Stimulated activated CD4-positive, alpha-beta T cell treated with anti-CD3 and anti-CD28 coated beads, Interleukin-1b, Interleukin-23, amount 100 ng/mL, for 48 hours (primary cell): ENCODE data around the gene MSI2.
"Not testable (repeated sequence)": the region's sequence is repeated elsewhere in the genome, so short reads cannot be mapped to it uniquely, and the experiment has no call there.

Experiments used
- DNase-seq: peaks from one replicate; pipeline ENCODE4 v3.0.0-alpha.2; 2020

MSI2 gene

DNA sequence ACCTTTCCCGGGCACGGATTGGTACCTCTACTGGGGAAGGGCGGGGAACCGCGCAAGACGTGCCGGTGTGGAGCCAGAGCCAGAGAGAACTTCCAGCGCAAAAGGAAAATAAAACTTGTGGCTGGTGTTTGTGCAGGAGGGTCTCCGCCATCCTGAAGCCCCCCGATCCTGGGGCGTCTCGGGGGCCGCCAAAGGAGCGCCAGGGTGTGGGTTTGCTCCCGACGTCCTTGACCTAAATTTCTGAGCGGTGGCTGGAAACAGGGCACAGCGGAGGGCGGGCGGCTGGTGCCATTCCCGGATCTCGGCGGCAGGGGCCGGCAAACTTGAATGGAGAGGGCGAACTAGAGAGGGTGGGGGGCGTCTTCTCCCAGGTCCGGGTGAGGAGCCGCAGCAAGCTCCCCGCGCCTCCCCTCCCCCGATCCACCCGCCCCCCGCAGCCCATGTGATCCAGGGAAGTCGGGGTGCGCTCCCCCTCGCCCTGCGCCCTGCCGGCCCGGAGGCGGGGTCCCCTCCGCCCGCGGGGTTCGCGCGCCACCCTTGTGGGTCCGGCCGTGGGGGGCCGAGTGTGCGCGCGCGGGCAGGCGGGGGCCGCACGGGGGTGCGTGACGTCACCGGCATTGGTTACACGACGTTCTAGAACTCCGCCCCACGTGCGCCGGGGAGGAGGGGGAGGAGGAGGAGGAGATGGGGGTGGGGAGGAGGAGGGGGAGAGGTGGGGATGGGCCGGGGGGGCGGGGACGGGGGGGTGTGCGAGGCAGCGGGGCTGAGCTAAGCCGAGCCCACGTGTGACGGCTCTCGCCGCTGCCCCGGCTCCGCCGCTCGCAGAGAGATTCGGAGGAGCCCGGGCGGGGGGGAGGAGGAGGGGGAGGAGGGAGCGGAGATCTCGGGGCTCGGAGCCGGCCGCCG lies at the start of gene MSI2:
MSI2 (plus strand) TSS at position 748 of the 906 bp plus-strand sequence. CDS start 220 bp downstream, outside the sequence.
- peak; percentile 87 for DNase-seq

DNA sequence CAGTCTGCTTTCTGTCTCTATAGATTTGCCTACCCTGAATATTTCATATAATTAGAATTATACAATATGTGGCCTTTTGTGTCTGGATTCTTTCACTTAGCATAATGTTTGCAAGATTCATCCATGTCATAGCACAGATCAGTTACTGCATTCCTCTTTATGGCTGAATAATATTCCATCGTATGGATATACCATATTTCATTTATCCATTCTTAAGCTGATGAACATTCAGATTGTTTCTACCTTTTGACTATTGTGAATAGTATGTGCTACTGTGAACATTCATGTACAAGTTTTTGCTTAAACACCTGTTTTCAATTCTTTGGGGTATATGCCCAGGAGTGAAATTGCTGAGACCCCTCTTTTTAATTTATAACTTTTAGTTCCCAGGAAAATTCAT lies 49.4 kb upstream of the MSI2 start:
- no peak for DNase-seq

DNA sequence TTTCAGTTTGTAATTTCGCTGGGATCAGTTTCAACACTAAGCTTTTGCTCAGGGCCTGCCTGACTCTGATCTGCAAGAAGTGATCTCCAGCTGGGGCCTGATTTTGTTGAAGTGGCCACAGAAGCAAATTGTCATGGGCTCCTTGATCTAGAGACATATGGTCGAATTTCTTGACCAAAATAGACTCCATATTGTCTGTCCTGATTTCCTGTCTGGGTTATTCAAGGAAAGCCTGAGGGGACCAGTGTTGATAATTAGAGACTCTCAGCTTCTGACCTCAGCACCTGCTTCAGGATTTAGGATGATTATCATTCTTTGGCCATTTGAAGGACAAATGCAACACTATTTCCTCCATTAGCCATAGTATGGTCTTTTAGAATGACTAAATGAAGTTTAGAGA lies 48.9 kb upstream of the MSI2 start:
- no peak for DNase-seq

DNA sequence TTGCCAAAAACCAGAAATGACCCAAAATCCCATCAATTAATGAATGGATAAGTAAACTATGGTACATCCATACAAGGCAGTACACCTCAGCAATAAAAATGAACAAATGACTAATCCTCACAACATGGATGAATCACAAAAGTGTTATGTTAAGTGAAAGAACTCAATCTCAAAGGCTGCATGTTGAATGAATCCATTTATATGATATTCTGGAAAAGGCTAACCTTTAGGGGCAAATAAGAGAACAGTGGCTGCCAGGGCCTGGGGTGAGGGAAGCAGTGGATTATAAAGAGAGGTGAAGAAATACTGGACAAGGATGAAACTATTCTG lies 46.1 kb upstream of the MSI2 start:
- no peak for DNase-seq

DNA sequence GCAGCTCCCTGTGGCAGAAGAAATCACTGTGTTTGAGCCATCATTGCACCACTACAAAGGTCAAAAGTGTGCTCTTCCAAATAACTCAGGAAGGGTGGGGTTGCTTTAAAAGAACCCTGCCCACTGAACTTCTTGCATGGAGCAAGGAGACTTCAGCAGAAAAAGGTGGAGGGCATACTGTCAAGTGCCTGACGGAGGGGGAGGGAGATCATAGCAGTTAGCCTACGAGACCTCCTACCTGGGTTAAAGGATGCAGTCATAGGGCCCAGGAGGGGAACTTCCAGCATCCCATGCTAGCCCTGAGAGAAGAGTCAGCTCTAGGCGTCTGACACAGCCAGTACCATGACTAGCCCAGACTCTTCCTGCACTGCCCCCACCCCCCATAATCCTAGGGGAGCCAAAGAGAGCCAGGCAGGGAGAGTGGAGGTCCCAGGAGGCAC lies 45.3 kb upstream of the MSI2 start:
- no peak for DNase-seq

DNA sequence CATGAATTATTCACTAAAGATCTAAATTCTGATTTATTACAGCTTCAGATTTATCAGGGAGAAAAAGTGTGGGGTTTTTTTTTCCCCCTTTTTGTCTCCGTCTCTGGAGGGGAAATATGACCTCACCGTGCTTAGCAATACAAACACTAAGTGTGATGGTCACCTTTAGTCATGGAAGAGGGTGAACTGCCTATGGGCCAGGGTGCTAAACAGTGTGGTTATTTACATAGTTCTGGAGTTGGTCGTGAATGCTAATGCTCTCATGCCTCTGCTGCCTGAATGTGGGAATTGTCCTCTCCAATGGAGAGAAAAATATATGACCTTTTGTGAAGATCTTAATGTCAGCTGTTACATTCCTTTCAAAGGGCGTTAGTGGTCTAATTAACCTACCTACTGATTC lies 44.8 kb upstream of the MSI2 start:
- no peak for DNase-seq

DNA sequence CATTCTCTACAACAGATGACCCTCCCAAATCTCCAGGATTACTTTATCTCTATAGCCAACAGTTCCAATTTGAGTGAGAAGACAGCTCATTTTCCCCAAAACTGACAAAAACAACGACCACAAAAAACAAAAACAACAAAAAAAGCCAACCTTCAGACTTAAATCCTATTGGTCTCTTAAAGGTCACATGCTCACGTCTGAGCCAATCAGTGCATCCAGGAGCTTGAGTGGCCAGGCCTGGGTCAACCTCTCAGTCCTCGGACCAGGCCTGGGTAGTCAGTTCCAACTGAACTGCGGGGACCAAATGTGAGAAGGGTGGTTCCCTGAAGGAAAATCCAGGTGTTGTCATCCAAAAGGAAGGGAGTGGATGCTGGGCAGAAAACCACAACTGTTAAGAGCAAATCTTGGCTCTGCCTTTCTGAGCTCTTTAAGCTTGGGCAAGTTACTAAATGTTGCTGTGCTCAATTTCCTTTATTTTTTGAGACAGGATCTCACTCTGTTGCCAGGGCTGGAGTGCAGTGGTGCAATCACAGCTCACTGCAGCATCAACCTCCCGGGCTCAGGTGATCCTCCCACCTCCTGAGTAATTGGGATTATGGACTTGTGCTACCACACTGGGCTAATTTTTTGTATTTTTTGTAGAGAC lies 43.0 kb upstream of the MSI2 start:
- DNase-seq = no peak

DNA sequence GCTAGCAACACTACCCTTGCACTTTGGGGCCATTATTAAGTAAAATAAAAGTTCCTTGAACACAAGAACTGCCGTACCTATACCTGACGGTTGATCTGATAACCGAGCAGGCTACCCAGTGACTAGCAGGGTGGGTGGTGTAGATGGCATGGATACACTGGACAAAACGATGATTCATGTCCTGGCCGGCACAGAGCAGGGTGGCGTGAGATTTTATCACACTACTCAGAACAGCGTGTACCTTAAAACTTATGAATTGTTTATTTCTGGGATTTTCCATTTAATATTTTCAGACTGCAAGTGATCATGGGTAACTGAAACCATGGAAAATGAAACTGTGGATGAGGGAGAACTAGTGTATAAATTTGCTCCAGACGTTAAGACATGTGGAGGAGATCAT lies 41.0 kb upstream of the MSI2 start:
- no peak for DNase-seq

DNA sequence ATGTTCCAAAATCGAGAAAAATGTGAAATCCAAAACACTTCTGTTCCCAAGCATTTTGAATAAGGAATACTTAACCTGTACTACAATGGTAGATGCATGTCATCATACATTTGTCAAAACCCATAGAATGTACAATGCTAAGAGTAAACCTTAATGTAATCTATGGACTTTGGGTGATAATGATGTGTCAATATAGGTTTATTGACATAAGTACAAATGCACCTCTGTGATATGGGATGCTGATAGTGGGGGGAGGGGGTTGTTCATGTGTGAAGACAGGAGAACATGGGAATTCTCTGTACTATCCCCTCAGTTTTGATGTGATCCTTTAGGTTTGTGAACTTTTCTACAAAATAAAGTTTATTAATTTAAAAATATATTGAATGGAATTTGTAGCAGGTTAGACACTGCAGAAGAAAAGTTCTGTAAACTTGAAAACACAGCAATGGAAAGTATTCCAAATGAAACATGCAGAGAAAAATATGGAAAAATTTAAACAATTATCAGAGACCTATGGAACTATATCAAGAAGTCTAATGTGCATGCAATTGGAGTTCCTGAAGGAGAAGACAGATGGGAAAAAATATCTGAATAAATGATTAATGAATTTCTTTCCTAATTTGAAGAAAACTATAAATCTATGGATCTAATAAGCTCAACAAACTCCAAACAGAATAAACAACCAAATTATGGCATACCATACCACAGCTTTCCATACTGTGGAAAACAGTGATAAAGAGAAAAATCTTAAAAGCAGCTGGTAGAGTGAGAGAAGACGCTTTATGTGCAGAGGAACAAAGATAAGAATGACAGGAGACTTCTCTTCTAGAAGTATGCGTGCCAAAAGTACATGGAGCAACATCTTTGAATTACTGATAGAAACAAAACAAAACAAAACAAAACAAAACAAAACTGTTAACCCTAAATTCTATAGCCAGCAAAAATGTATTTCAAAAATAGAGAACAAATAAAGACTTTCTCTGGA lies 34.7 kb upstream of the MSI2 start:
- no peak for DNase-seq

DNA sequence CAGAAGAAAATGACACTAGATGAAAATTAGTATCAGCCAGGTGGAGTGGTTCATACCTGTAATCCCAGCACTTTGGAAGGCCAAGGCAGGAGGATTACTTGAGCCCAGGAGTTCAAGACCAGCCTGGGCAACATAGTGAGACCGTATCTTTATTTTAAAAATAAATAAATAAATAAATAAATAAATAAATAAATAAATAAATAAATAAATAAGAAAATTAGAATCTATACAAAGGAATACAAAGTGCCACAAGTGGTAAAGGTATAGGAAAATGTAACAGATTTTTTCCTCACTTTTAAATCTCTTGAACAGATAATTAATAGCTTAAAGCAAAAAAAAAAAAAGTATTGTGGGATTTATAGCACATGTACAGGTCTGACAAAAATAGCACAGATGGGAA lies 33.9 kb upstream of the MSI2 start:
- DNase-seq = not testable (repeated sequence)

DNA sequence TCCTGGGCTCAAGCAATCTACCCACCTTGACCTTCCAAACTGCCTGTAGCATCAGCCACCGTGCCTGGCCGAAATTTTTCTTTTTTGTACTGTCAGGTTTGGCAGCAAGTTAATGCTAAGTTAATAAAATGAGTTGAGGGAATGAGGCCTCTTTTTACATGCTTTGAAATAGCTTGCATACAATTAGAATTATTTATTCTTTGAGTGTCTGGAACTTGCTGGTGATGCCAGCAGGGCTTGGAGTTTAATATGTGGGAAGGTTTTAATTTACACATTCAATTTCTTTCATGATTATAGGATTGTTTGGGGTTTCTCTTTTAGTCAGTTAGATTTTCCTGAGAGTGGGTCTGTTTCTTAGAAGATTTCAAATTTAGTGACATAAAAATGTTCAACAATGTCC lies 31.2 kb upstream of the MSI2 start:
- no peak for DNase-seq

DNA sequence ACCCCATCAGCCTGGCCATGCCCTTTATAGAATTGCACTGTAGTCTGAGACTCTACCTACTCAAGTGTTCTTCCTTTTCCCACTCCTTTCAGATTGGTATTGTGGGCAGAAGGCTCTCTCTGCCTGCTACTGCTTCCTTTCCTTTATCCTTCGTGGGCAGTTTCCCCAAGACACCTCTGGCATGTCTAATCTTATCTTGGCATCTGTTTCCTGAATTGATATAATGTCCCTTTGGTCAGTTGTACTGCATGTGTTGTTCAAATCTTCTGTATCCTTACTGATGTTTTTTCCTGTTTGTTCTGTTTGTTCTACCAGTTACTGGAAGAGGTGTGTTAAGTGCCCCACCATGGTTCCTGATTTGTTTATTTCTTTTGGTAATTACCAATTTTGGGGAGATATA lies 29.5 kb upstream of the MSI2 start:
- no peak for DNase-seq

DNA sequence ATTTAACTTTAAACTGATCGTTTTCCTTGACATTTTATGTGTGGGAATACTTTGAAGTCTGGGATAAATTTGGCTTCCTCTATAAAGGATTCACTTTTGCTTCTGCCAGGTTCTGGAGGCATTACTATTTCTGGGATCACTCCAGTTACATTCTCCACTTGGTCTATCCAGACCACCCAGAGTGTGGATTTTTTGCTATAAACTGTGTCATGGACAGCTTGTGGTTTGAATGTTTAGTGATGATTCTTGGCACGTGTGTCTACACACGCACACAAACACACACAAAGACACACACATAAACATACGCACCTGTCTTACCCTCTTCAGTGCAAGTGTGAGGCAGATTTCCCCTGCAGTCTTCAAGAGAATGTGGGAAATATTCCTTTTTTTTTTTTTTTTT lies 27.4 kb upstream of the MSI2 start:
- no peak for DNase-seq

DNA sequence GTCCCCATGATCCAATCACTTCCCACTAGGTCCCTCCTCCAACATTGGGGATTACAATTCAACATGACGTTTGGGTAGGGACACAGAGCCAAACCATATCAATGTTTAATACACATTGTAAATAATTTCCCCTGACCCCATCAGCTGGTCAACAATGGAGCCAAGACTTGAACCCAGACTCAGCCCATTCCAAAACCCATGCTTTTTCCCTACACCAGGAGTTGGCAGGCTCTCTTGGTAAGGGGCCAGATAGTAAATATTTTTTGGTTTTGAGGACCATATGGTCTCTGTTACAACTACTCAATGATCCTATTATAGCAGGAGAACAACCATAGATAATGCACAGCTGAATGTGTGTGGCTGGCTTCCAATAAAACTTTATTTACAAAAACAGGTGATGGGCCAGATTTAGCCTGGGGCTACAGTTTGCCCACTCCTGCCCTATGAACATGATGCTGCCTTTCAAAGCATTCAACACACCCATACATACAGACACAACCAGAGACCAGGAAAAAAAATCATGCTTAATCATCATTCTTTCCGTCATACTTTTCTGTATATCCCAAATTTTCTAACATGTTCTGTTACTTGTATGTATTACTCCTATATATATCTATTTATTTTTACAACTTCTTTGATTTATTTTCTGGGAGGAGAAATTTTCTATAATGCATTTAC lies 22.1 kb upstream of the MSI2 start:
- DNase-seq = no peak

DNA sequence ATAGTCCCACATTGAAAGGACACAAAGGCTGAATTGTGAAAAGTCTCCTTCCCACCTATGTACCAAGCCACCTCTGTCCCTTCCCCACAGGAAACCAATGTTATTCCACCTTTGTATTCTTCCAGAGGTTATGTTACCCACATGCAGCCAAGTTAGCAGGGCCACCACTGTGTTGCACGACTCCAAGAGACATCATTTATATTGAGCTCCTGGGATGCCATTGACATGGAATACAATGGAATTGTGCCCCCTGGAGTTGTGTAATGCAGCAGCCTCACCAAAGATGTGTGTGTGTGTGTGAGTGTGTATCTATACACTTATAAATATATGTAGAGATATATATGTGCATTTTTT lies 21.6 kb upstream of the MSI2 start:
- no peak for DNase-seq

DNA sequence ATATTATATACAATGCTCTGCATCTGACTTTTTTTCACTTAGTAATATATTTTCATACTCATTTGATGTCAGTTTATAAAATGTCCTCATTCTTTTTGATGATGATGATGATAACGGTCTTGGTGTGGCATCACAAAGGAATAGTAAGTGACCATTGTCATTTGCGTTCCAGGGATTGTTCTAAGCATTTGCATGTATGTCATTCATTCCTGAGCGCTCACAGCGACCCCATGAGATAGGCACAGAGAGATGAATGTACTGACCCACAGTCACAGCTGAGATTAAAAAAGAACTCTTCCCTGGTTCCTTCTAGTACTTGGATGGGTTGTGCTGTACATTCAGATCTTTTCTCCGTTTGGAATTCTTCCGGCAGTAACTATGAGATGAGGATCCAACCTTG lies 21.2 kb upstream of the MSI2 start:
- no peak for DNase-seq

DNA sequence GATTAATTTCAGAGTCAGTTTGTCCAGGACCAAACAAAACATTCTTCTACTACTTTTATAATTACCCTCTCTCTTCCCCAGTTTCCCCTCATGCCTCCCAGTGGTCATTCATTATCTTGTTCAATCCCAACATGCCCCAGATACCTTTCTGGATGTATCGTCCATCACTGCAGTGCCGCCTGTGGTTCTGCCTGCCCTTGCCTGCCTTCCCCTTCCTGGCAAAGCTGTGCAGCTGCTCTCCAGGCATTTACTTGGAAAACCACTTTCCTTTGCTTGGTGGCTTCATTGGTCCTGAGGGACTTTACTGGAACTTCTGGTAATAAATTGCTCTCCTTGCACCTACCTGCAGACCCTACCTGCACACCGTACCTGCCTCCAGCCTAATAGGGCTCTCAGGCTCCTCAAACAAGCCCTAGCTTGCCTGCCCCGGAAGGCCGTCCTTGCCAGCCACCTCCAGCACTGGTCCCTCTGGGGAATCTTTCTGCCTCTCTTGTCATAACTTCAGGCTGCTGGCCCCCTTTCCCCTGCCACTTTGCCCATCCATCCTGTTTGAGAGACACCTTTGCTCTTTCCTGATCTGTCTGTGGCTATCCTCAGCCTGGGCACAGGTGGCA lies 19.5 kb upstream of the MSI2 start:
- no peak for DNase-seq

DNA sequence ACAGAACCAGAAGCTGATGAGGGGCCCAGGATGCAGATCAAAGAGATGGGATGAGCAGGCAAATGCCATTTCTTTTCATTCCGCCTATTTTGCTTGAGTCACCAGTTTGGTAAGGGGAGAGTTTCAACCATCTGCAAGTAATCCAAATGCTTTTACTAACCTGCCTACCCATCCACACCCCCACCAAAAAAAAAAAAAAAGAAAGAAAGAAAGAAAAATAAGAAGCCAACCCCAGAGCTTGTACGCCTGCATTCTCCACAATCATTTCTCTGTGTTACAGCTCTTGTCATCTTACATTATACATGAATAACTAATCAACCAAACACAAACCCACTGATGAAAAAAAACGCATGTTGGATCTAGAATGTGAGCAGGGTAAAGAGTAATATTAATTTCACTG lies 15.7 kb upstream of the MSI2 start:
- no peak for DNase-seq

DNA sequence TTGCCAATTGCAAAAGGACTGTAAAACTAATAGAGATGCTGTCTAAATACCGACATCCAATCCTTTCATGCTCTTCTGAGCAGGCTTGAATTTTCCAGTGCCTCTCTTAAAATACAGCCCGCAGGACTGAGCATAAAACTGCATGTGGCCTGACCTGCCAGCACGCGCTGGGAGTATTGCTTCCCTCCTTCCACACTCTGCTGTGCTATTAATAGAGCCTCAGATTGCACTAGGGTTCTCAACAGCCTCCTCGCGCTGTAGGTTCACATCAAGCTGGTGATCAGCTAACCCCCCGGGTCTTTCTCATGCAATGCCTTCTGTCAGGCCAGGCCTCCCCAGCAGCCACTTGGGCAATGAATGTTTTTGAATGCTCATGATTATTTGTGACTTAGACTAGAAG lies 14.2 kb upstream of the MSI2 start:
- no peak for DNase-seq

DNA sequence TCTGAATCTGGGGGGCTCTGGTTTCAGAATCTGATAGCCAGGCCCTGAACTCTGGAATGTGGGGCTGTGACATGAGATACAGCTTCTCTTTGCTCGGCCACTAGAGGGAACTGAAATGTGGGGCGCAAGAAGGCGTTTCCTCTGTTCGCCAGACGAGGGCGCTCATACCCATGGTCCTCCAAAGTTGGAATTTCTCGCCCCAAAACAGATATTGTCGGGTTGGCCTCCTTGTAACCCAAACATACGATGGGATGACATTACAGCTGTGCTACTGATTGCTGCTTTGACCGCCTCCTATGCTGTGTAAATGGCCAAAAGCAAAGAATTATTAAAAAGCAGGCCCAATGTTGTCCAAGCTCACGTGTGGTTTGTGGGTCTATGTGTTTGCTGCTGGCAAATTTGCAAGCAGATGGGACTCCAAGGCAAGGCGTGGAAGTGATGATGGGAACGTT lies 13.1 kb upstream of the MSI2 start:
- peak; percentile 77 for DNase-seq

DNA sequence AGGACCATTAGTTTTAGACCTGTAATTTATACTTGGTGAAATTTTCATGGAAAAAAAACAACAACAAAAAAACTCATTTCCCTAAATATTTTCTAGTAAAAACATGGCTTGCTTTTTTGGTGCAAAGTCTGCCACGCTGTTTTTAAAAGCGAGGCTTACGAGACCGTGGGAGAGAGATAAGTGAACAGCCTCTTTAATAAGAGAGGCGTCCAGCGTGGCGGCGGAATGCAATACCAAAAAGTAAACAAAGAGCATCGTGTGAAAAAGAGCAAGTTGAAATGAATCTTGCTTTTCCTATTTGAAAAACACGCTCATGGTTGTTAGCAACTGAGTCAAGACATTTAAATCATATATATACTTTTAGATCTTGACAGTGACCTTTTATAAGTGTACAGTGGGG lies 10.5 kb upstream of the MSI2 start:
- DNase-seq = no peak

DNA sequence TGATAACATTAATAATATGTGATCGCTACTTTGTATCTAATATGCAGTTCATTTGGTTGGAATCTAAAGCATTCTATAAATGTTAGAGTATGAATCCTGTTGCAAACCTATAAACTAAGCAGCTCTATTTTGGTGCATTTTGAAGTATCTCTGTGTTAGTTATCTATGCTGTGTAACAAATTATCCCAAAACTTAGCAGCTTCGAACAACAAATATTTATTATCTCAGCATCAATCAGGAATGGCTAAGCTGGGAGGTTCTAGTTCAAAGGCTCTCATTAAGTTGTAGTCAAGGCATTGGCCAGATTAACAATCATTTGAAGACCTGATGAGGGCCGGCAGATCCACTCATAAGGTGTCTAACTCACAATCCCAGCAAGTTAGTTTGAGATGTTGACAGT lies 10.1 kb upstream of the MSI2 start:
- DNase-seq = no peak
